Activated effector memory CD4-positive, alpha-beta T cell treated with anti-CD3 and anti-CD28 coated beads, Interleukin-2, amount 50 U/mL, for 16 hours (primary cell): ENCODE data around the gene SLAMF8.

Experiments used
- DNase-seq: peaks from one replicate; pipeline ENCODE4 v3.0.0-alpha.2; 2020

SLAMF8 gene

DNA sequence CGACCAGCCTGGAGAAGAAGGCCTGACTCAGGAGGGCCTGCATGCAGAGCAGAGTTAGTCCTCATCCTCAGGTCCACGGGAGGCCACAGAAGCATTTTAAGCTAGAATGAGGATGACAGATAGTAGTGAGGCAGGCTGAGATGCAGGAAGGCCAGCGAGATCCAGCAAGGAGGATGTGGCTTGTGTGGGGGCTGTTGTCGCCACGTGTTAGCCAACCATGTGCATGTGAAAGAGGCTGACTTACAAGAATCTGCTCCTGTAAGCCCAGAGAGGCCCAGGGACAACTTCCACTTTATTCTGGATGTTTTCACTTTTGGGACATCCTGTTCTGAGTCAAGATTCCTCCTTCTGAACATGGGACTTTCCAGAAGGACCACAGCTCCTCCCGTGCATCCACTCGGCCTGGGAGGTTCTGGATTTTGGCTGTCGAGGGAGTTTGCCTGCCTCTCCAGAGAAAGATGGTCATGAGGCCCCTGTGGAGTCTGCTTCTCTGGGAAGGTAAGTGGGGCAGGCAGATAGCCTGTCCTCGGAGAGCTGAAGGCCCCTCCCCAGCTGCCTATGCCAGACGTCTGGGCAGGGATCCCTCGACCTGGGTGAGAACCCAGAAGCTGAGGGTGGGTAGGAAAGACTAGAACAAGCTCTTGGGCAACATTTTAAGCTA is at the start of gene SLAMF8:
SLAMF8 (plus strand) TSS at position 433 of the 661 bp plus-strand sequence; CDS start at position 459, 26 bp downstream.
- no peak for DNase-seq

DNA sequence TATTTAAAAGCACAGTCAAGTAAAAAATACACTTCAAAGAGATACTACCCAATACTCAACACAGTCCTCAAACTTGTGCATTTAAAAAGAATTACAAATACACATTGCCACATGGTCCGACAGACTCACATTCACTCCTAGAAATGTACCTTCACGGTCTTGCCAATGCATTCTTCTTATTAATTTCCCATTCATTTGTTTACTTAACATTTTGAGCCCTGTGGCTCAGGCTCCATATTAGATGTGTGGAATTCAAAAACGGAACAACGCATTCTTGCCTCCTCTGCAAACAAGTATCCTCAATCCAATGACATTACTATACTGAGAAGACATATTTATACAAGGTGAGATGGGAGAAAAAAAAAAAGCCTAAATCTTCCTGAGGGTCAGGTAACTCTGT is 48.4 kb upstream of the SLAMF8 start:
- no peak for DNase-seq

DNA sequence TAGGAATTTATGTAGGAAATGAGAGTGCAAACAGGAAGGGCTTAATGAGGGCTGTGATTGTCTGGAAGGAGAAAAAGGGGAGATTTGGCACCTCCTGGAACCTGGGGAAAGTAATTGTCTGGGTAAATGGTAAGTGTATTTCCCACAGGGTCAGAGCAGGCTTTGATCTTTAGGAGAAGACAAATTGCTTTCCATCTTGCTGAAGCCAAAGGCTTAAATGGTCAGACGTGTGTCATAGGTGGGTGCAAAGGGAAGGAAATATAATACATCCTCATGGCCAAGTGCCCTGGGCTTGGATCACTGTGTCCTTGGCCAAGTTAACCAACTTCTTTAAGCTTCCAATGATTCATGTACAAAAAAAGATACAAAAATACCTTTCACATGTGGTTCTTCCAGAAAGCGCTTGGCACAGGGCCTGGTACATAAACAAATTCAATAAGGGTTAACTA is 47.2 kb upstream of the SLAMF8 start:
- DNase-seq: no peak

DNA sequence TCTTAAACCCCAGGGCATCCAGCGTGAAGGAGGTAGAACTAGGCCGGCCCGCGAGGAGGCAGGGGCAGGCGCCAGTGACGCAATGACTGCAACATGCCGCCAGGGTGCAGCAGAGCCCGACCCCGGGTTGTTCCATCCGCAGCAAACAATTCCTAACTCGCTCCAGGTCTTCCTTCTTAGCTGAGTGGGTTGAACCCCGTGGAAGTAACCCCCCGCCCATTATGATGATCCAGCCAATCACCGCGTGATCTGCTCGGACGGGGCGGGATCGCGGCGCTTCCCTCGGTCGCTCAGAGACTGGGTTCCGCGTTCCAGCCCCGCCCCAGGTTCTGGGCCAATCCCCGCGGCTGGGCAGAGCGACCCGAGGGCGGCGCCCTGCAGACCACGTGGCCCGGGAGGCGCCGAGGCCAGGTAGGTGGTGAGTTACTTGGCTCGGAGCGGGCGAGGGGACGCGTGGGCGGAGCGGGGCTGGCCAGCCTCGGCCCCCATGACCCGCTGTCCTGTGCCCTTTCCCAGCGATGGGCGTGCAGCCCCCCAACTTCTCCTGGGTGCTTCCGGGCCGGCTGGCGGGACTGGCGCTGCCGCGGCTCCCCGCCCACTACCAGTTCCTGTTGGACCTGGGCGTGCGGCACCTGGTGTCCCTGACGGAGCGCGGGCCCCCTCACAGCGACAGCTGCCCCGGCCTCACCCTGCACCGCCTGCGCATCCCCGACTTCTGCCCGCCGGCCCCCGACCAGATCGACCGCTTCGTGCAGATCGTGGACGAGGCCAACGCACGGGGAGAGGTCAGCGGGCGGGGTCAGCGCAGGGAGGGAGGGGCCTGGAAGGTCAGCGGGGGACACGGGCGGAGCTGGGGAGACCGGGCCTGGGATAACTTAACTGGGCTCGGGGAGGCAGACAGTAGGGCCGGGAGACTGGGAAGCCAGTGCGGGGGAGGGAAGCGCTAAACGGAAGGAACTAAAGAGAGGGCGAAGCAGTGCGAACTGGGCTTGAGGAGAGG is 45.8 kb upstream of the SLAMF8 start, which contains the start of gene DUSP23:
DUSP23 (plus strand) TSS at position 380 of the 1,000 bp plus-strand sequence; CDS start at position 519, 139 bp downstream.
- DNase-seq: peak; percentile 99

DNA sequence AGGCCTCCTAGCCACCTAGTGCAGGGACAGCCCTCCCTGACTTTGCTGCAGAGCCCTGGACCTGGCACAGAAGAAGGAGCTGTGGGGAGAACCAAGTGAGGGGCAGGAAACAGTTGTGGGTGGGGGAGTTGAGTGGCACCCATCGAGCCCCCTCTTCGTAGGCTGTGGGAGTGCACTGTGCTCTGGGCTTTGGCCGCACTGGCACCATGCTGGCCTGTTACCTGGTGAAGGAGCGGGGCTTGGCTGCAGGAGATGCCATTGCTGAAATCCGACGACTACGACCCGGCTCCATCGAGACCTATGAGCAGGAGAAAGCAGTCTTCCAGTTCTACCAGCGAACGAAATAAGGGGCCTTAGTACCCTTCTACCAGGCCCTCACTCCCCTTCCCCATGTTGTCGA is 44.7 kb upstream of the SLAMF8 start:
- no peak for DNase-seq

DNA sequence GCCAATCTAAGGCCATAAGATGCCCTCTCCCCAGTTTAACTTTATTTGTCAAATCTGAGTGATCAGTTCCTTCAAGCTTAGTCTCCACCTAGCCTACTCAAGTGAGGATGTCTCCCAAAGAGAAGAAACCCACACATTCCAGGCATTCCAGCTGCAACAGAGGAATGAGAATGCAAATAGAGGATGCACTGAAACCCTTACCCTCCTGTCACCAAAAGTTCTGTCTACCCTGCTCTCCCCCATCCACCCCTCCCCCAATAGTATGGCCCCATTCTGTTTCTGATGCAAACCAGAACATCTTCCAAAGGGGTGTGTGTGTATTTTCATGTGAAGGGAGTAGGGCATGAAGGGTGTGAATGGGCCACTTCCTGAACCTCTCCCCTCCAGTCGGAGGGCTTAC is 42.9 kb upstream of the SLAMF8 start:
- DNase-seq: no peak

DNA sequence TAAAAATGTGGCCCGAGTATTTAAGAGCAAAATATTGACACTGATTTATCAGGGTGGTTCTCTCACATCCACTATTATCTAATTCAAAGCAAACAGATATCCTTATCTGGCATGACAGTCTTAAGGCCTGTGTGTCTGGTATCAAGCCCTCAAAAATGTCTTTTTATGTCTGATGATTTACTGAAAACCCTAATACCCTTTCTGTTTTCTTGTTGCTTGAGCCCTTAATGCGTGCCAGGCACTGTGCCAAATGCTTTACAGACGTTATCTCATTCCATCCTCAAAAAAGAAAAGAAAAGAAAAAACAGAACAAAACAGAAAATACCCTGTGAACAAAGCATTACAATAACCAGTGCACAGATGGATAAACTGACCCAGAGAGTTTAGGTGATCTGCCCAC is 40.2 kb upstream of the SLAMF8 start:
- no peak for DNase-seq

DNA sequence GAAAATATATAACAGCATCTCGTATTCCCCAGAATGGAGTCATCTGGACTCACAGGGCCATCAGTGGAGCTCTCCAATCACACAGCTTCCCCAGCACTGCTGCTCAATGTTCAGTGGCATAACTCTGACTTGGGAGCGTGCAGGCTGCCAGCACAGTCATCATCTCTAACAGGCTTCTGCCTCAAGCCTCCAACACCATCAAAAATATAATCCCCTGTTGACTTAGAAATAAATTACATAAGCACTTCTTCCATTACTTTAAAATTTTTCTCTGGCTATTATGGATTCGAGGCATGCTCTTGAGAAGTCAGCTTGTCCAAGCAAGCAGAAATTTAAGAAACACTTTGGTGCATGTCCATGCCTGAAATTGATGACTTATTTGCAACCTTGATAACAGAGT is 39.7 kb upstream of the SLAMF8 start:
- DNase-seq: no peak

DNA sequence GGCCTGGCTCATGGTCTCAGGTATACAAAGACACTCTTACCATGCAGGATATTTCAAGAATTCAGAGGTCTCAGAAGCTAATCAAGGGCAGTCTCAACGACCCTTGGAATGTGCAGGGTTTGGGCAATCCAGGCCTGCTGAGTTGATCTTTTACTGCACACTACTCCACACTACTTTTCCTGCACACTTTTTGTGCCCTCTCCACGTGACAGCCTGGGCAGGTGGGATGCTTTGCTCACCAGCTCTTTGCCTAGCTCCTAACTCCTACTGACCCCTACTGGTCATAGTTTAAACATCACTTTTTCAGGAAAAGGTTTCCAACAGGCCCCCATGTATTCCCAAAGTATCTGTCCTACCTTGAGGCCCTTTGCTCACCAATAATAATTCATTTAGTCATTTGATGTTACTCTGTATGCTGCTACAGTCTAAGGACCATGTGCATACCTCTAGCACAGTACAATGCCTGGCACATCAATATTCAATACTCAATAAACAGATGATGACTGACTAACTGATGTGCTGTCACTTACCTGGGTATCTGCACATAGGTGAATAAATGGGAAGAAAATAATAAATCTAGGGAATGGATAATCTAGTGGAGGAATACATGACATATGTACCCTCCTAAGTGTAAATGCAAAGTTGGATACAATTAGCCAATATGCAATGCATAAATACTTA is 36.3 kb upstream of the SLAMF8 start:
- no peak for DNase-seq

DNA sequence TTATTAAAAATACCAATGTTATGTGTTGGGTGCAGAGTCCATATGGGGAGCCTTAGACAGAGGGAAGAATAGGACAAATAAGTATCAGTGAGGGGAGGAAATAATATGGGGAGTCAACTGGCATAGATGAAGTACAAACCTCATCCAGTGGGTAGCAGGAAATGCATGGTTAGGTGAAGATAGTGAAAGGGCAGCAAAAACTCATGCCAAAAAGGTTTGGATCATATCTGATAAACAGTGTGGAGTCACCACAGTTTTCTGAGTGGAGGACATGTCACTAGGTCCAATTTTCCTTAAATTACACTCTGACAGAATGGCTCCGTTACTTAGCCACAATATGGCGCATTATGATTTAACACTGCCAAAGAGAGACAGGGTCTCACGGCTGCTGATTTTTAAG is 35.6 kb upstream of the SLAMF8 start:
- no peak for DNase-seq

DNA sequence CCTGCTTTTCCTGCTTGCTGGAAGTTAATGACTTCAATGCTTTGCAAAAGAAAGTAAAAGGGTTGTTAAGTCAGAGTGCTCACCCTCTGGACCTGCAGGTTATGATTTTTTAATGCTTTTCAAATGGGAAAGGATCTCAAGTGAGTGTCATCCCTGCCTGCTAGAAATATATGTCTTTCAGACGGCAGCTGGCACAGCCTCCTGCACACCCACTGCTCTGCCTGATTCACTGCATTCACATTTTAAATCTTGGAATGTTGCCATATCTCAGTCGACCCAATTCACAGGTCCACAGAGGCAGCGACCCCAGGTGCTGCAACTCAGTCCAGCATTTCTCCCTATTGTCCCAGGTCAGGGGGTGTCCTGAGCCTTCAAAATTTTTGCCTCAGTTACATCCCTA is 35.2 kb upstream of the SLAMF8 start:
- no peak for DNase-seq

DNA sequence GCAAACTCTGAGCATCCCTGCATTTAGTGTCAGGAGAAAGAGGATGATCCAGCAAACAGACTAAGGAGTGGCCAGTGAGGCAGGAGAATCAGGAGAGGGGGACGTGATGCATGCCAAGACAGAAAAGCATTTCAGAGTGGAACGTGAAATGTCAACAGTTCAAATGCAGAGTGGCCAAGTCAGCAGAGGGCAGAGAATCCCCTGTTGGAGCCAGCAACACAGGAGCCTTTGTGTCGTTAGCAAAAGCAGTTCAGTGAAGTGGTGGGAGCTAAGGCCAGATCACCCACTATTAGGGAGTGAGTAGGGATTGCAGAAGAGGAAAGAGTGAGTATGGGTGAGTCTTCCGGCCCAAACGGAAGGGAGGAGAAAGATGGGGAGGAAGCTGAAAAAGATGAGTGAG is 31.1 kb upstream of the SLAMF8 start:
- DNase-seq: no peak

DNA sequence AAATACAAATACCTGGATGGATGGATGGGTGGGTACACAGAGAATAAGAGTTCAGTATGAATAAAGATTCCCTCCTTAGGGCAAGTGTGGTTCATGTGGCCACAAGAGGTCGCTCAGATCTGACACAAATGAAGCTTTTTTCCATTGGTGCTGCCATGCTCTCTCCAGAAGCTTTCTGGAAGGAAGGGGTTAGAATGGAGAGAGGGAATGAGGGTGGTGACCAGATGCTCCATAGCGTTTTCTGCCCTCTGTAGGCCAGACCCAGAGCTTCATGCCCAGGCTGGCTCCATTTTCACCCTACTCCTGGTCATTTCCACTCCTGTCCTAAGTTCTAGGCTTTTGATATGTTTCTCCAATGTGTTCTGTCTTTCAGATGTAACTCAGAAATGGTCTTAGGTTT is 27.8 kb upstream of the SLAMF8 start:
- DNase-seq: peak; percentile 76

DNA sequence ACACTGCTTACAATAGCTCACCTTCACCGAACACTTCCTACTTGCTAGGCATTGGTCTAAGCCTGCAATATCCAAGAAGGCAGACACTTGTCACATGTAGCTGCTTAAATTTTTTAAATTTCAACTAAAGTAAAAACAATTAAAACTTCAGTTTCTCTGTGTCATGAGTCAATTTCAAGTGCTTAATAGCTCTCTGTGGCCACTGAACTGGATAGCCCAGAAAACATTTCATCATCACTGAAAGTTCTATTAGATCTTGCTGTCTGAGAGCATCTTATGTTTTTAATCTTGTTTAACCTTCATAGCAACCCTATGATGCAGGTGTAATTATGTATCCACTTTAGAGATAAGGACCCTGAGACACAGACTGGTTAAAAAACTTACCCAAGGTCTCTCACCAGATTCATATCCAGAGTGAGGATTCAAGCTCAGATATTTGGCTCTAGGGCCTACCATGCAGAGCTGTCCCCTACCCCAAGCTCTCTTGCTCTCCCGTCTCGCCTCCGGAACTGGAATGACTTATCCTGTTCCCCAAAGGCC is 27.2 kb upstream of the SLAMF8 start:
- no peak for DNase-seq

DNA sequence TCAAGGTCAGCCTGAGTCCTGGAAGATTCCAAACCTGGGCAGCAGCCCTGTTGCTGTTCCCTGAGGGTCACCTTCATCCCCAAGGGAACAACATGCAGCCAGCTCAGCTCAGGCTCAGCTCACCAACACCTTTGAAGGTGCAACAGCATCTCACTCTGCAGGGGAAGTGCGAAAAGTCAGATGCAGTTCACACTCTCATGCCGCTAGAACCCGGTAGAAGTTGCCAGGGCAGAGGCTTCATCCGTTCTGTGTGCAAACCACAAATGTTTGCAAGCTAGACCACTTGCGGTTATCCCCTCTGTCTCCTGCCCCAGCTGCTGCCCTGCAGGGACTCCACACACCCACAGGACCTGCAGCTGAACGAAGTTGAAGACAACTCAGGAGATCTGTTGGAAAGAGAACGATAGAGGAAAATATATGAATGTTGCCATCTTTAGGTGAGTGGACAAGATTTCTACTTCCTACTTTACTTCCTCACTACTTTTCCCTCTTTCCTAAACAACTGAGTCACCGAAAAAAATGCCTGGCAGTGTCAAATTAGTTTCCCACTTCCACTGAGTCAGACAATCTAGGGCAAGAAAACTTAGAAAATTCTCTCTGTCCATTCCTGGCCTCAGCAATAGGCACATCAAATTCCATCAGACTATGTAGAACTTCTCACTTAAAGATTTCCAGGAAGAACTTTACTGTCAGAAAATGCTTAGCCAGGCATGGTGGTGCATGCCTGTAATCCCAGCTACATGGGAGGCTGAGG is 26.3 kb upstream of the SLAMF8 start:
- DNase-seq: no peak

DNA sequence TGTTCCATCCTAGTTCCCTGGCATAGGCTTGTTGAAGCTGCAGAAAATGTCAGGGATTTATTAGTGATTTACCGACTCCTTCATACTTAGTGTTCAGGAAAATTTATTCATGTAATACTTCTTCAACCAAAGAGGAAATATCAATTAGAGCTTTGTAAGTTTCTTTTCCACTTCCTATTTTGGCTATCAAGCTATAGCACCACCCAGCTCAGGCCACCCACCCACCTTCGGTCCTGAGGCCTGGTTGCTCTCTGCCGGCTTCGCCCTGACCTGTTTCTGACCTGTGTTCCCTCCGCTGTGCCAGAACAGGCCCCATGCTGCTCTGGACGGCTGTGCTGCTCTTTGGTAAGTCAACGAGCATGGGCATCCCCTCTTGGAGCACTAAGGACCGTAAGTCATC is 24.6 kb upstream of the SLAMF8 start, which contains the start of gene FCRL6:
FCRL6 (plus strand) TSS at position 250 of the 400 bp plus-strand sequence; CDS start at position 315, 65 bp downstream.
- DNase-seq: no peak

DNA sequence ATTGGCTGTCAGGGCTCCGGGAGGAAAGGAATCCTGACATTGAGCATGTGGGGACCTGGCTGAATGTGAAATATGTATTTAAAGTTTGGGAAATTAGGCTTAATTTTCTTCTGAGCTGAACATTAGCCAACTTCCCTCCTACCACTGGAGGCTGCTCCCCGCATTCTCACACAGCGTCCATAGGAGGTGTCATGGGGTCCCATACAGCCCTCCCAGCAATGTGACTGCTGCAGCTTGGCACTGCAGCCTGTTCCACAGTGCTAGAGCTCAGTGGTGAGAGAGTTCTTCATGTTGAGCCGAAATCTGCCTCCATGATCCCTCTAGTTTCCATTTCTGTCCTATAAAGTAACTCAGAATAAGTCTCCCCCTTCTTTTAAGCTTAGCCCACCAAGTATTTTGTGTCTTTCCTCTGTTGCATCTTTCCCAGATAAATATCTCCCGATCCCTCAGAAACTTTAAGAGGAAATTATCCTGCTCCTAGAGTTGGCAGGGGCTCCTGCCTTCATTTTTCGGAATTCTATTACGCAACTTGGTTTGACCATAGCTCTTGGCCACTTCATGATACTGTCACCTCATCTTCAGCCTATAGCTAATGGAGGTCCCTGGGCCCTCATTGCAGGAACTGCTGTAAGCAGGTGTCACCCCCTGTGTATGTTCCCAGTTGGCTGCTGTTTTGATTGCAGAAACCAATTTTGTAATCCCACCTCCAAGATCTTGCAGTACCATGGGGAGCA is 22.6 kb upstream of the SLAMF8 start:
- no peak for DNase-seq

DNA sequence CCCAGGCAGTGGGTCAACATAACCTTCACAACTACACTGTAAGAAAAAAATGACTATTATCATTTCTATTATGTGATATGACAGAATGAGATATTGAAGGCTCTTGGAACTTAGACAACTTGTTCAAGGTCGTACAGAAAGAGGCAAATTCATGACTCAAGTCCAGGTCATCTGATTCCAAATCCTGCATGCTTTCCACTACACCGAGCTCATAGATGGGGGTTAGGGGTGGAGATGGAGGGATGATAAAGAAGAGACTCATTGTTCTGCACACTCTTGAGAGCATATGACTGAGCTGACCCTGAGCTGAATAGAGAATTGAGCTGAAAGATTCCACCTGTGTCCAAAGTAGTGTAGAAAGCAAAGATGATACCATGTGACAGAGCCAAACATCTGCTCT is 21.7 kb upstream of the SLAMF8 start:
- DNase-seq: no peak

DNA sequence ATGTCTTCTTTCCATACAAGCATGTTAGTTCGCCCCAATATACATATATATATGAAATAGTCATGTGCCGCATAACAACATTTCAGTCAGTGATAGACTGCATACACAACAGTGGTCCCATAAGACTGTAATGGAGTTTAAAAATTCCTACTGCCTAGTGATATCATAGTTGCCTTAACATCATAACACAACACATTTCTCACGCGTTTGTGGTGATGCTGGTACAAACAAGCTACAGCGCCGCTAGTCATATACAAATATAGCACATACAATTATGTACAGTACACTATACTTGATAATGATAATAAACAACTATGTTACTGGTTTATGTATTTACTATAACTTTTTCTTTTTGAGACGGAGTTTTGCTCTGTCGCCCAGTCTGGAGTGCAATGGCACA is 10.7 kb upstream of the SLAMF8 start:
- DNase-seq: no peak

DNA sequence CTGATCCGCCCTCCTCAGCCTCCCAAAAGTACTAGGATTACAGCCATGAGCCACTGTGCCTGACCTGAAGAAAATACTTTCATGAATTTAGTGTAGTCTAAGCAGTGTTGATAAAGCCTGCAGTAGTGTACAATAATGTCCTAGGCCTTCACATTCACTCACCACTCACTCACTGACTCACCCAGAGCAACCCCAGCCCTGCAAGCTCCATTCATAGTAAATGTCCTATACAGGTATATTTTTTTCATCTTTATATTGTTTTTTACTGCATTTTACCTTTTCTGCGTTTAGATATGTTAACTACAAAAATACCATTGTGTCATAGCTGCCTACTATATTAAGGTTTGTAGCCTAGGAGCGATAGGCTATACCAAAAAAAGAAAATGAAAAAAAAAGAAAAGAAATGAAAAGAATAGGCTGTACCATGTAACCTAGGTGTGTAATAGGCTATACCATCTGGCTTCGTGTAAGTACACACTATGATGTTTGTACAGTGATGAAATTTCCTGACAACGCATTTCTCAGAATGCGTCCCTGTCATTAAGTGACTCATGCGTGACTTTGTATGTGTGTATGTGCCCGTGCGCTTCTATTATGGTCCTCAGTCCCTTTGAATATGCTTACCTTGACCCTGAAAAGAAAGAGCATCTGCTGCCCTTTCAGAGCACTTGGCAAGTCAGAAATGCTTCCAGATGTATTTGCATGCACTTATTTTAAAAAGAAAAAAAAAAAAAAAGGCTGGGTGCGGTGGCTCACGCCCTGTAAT is 9.2 kb upstream of the SLAMF8 start:
- no peak for DNase-seq
